Central memory CD4-positive, alpha-beta T cell (primary cell): ENCODE measurements around the gene ATP9B.
"Not testable (repeated sequence)": the region's sequence is repeated elsewhere in the genome, so short reads cannot be mapped to it uniquely, and the experiment has no call there.

Source experiments
- DNase-seq: peaks from one replicate; pipeline ENCODE4 v3.0.0; 2022

The ATP9B gene

DNA sequence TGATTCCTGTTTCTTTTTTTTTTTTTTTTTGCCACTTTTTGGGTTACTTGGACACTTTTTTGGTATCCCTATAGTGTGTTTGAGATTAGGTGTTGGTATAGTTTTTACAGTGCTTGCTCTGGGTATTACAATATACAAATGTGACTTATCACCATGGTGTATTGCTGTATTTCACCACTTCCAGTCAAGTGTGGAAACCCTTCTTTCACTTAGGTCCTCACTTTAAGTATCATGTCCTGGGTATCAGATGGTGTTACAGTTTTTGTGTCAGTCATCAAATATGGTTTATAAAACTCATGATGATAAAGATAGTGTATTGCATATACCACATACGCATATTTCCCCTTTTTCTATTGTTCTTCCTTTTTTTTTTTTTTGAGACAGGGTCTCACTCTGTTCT is 1.8 kb downstream of the ATP9B start:
- DNase-seq = no peak

DNA sequence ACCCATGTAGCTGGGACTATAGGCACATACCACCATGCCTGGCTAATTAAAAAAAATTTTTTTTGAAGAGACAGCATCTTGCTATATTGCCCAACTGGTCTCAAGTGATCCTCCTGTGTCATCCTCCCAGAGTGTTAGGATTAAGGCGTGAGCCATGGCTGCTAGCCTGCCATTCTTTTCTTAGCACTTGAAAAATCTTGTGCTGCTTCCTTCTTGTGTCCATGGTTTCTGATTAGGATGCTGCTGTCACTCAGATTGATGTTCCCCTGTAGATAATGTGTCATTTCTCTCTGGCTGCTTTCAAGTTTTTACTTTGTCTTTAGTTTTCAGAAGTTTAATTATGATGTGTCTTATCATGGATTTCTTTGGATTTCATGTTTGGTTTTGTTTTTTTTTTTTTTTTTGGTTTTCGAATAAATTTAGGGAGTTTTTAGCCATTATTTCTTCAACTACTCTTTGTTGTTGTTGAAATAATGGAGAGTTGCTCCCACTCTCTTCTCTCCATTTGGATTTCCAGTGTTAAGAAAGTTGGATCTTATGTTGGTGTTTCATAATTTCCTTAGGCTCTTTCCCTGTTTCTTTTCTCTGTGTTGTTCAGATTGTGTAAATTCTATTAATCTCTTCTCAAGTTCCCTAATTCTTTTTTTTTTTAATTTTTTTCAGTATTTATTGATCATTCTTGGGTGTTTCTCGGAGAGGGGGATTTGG is 2.5 kb downstream of the ATP9B start:
- no peak for DNase-seq

DNA sequence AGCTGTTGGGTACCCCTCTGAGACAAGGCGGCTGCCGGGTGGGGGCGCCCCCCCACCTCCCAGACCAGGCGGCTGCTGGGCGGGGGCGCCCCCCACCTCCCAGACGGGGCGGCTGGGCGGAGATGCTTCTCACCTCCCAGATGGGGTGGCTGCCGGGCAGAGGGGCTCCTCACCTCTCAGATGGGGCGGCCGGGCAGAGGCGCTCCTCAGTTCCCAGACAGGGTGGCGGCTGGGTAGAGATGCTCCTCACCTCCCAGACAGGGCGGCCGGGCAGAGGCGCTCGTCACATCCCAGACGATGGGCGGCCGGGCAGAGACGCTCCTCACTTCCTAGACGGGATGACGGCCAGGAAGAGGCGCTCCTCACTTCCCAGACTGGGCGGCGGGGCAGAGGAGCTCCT is 3.5 kb downstream of the ATP9B start:
- not testable (repeated sequence) for DNase-seq

DNA sequence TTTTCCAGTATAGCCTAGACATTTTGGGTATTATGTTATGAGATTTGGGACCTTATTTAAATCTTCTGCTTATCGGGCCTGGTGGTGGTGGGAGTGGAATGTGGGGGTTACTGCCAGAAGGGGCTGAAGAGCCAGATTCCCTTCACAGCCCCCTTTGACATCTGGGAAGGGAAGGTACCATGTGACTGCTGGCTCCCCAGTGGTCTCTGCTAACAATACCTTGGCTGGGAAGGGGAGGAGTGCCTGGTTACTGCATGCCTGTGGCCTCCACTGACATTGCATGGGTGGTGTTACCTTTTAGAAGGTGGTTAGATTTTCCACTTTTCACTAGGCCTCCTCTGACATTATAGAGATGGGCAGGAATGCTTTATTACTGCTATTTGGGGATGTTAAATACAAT is 8.0 kb downstream of the ATP9B start:
- no peak for DNase-seq

DNA sequence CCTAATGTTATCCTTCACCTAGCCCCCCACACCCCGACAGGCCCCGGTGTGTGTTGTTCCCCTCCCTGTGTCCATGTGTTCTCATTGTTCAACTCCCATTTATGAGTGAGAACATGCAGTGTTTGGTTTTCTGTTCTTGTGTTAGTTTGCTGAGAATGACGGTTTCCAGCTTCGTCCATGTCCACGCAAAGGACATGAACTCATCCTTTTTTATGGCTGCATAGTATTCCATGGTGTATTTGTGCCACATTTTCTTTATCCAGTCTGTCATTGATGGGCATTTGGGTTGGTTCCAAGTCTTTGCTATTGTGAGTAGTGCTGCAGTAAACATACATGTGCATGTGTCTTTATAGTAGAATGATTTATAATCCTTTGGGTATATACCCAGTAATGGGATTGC is 9.6 kb downstream of the ATP9B start:
- DNase-seq = not testable (repeated sequence)

DNA sequence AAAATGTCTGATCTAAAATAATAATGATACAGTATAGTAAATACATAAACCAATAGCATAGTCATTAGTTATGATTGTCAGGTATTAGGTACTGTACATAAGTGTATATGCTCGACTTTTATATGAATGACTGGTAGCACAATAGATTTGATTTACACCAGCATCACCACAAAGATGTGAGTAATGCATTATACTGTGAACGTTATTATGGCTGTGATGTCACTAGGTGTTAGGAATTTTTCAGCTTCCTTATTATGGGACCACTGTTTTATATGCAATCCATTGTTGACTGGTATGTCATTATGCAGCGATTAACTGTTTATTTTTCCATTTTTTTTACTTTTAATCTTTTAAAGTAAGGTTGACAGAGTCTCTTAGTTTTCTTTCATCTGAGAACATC is 23.7 kb downstream of the ATP9B start:
- no peak for DNase-seq

DNA sequence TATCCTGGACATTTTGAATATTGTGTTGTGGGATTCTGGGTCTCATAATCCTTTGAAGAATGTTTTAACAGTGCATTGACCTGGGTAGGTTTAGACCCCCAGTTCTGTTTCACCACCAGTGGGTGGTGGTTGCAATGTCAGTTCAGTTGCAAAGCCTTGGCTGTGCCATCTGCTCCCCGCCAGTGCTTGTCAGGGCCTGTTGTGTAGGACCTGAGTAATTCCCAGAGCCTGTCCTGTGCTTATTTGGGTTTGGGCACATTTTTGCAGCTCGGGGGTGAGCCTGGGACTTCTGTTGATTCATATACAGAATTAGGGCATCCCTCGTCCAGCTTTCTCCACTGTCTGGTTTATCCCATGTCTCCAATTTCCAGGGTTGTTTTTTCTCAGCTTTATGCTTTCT is 24.8 kb downstream of the ATP9B start:
- DNase-seq = no peak

DNA sequence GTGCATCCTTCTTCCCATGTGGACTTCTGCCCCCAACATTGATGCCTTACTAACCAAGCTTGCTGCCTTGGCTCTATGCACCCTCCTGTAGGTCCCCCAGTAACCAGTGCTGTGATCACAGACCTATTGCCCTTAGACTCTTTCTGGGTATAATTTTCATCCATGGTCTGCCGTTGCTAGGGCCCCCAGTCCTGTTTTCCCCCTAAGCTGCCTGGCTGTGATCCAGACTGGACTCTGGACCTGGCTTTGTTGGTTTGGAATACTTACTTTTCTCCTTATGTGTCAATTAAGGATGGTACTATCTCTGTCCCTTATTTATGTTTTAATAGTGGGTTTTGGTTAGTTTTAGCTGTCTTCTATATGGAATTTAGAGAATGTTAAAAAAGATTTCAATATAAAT is 26.0 kb downstream of the ATP9B start:
- no peak for DNase-seq

DNA sequence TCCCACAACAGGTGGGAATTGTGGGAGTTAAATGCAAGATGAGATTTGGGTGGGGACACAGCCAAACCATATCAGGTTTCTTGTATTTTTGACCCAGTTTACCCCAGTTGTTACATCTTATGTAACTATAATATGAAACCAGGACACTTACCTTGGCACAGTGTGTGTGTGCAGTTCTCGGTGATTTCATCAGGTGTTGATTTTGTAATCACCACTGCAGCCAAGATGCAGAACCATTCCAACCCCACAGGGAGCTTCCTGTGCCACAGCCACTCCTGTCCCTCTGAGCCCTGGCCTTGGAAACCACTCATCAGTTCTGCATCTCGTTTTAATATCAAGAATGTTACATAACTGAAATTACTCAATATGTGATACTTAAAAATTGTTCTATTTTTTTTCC is 31.8 kb downstream of the ATP9B start:
- no peak for DNase-seq

DNA sequence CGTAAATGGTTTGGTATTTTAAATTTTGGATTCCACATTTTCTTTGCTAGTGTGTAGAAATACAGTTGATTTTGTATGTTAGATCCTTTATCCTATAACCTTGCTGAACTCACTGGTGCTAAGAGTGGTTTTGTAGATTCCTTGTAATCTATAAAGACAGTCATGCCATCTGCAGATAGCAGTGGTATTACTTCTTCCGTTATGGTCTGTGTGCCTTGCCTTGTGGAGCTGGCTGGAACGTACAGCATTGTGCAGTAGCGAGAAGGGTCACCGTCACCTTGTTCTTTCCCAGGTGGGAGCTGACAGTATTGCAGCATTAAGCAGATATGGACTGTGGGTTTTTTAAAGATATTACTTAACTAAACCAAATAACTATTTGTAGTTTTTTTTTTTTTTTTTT is 33.7 kb downstream of the ATP9B start:
- no peak for DNase-seq

DNA sequence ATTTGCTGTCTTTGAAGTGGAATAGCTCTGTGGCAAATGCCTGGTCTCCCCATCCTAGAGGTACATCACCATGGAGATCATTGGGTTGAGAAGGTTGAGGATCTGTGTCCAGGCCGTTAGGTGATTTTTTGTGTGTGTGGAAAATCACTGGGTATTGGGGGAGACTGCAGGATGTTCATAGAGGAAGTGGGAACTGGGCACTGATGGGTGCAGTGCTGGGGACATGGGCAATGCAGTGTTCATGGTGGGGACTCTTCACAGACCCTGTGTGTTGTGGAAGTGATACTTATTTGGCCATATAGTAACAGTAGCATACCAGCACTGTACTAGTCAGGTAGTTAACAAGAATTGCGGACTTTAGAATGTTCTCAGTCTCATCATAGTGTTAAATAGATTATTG is 34.9 kb downstream of the ATP9B start:
- DNase-seq = no peak

DNA sequence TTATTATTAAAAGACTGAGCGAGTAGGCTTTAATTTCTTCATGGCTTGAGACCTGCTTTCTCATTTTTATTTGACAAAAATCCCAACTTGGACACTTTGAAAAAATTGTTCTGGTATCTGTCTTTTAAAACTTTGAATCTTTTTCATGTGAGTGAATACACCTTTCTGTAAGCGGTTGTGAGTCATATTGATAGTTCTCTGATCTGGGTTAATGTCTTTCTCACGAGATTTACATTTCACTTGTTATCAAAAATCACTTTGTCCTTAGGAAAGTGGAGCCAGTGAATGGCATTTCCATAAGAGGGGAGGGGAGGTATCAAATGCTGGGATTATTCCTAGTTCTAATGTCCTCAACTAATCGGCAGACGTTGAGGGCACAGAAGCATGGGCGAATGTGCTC is 36.3 kb downstream of the ATP9B start:
- no peak for DNase-seq

DNA sequence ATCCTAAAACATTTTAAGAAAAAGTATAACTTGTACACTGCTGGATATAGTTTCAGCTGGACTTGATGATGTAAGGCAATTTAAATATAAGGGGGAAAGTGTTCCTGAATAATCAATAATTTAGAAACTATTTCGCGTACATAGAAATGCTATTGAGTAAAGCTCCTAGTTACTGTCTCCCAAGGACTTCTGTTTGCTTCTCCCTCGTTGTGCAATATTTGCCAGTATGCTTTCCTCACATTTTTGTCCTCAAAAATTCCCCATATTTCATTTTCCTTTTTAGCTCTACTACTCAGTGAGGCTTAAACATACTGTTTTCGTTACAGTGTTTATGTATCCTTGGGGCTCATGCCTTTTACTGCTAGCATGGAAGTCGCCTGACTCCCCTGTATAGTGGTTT is 36.9 kb downstream of the ATP9B start:
- DNase-seq = no peak

DNA sequence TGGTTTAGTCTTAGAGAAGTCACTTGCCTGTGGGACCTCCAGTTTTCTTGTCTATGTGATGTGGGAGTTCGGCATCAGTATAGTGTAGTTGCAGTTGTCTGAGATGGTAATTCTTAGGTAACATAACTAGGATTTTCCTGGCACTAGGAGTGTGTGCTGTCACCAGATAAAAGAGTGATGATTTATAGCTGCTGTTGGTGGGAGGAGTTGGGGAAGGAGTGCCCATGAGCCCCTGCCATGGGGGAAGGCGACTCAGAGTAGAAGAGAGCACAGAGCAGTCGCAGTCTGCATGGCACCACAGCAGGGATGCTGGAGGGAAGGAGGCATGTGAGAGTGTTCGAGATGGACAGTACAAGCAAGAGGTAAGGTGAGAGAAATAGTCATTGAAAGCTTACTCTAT is 38.7 kb downstream of the ATP9B start:
- DNase-seq = no peak

DNA sequence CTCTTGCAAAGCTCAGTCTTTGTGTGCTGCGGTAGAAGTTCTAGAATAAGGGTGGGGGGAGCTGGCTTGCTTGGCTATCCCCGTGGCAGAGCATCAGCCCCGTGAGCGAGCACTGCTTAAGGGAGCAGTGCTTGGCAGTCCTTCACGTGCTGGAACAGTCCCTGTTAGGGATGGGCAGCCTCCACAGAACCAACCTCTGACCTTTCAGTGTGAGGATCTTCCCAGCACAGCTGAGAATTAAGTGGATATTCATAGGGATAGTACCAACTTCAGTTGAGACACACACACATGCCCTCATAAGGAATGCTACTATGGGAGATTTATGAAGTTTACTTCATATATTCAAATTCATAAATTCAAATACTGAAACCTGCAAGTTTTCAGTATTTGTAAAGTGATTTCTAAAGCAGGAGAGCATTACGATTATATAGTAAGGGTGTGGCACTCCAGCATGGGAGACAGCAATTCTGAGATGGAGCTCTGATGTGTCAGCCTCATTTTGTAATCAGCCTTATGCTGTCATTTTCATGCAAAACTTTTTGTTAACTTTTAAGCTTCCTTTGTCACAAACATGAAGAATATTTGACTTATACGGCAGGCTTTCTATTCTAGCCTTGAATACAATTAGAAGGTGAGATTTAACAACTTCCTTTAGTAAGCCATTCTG is 39.5 kb downstream of the ATP9B start:
- DNase-seq = no peak

DNA sequence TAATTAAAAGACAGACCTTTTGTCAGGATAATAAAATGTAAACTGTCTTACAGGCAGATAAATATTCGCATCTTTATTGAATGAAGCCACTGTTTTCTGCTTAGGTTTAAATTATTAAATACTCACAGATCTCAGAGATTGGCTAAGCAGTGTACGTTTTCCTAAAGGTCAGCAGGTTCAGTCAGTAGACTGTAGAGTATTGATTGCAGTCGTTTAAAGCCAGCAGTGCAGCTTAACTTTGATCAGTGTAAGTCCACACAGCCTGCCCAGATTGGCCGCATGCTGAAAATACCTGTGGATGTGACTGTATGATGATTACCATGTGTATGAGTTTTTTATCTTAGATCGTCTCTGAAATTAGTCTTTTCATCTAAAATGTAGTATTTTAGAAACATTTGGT is 42.3 kb downstream of the ATP9B start:
- DNase-seq = no peak

DNA sequence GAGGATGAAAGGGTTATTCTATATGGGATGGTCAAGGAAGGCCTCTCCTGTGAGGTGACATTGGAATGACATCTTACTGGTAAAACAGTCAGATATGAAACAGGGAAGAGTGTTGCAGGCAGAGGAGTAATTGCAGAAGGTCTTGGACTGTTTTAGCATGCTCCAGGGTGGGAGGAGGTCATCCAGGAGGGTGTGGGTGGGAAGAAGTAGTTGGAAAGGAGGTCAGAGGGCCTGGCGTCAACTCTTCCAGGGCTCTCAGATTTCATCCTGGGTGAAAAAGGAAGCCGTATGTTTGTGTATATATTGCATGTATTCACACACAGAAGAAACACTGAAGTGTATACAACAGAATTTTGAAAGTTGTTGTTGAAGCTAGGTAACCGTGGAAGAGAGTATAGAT is 48.2 kb downstream of the ATP9B start:
- DNase-seq = no peak

DNA sequence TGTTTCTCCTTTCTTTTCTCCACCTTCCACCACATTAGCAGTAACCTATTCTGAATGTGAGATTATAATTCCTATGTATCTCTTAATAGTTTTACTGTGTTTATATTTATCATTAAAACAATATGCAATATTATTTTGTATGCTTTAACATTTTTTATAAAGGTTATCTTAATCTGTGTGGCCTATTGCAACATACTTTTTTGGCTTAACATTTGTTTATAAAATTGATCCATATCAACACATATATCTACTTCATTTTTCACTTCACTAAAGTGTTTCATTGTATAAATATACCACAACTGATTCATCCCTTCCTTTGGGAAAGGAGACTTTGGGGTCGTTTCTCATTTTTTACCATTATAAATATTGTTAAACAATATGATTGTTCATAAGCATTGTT is 48.6 kb downstream of the ATP9B start:
- no peak for DNase-seq

DNA sequence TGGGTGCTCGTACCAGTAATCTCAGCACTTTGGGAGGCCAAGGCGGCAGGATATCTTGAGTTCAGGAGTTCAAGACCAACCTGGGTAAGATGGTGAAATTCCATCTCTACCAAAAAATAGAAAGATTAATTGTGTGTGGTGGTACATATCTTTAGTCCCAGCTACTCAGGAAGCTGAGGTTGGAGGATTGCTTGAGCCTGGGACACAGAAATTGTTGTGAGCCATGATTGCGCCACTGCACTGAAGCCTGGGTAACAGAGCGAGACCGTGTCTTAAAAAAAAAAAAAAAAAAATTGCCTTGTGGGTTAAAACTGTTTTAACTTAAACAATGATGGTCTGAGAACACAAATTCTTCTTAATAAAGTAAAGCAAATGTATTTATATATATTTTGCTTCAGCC is 49.6 kb downstream of the ATP9B start:
- DNase-seq = no peak

DNA sequence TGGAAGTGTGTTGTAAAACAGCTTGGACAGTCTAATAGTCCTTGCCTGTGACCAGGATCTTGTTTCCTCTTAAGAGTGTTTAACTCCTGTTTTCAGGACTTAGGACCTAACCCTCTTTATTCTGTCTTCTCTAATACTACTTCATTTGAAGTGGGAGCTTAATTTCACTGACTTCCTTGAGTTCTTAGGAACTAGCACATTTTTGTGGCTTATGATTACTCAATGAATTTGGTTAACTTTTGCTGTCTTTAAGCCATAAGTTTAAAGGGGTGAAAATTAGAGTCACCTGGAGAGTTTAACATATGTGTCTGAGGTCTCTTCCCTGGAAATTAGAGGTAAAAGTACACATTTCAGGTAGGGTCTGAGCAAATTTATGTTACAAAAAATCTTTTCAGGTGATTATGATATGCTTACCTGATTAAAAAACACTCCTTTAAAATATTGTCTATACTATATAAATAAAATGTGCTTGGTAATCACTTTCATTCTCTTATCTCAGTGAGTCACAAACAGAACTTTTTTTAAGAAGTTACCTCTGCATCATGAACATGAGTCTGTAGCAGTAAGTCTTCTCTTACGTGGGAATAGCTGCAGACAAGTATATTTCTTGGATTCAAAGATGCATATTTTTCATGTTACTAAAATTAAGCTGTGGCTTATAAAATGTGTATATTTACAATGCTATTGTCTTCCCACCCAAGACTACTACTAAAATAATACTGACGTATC is 52.7 kb downstream of the ATP9B start:
- no peak for DNase-seq

DNA sequence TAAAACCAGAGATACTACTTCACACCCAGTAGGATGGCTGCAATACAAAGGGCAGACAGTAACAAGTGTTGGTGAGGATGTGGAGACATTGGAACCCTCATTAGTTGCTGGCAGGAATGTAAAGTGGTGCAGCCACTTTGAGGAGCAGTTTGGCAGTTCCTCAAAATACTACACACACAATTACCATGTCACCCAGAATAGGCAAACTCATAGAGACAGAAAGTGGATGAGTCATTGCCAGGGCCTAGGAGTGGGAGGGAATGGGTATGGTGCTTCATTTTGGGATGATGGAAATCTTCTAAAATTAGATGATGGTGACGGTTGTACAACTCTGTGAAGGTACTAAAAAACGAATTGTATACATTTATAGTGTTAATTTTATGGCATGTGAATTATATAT is 54.8 kb downstream of the ATP9B start:
- no peak for DNase-seq

DNA sequence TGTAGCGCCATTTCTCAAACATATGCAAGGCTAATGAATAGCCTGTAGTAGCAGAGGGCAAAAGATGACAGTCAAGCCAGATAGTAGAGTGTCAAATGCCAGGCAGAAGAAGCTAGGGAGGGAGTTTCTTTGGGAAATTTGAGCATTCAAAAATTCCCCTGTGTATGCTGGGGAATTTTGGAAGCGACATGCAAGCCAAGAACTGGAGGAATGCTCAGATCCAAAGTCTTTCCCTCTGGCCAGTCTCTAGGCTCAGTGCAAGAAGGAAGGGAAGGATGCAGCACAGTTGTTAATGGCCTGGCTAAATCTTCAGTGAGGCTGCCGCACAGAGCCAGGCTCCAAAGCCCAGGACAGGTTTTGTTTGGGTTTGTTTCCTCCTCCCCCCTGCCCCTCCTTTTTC is 59.9 kb downstream of the ATP9B start:
- no peak for DNase-seq

DNA sequence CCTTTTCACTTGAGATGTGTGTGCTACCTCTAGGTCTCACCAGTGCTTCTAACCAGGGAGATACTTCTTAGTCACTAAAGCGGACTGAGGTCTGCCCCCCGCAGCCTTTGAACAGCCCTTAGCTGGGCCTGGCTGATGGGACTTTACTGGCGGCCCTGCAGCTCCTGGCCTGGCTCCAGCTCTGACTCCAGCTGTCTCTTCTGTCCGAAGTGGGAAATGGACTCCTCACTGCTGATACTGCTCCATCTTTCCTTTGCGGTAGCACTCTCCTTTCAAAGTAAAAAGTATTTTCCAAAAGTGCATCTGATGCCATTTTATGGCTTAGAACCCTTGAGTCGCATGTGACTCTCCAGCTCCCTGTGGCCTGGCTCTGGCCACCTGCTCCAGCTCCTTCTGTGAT is 64.5 kb downstream of the ATP9B start:
- no peak for DNase-seq

DNA sequence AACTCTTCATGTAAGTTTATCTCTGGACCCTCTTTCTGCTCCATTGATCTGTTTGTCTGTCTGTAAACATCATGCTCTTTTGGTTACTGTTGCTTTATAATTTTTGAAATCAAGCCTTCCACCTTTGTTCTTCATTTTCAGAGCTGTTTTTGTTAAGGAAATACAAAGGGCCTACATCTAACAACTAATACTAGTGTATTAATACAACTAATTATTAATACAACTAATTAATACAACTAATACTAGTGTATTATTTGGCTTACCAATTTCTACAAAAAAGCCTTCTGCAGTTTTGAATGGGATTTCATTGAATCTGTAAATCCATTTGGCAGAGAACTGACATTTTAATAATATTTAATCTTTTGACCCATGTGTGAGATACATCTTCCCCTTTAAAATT is 66.7 kb downstream of the ATP9B start:
- no peak for DNase-seq
